ENCODE data around the gene TPR. TPM values are rescaled to one million over a fixed set of nuclear protein-coding genes. Genes with fewer than 3 reads are reported as not detected.

TPR gene
- total and polyA plus RNA-seq, 2 donors (not counting 1 experiment from before 2014, with no cell fraction given), result 30.0 to 141 TPM

DNA sequence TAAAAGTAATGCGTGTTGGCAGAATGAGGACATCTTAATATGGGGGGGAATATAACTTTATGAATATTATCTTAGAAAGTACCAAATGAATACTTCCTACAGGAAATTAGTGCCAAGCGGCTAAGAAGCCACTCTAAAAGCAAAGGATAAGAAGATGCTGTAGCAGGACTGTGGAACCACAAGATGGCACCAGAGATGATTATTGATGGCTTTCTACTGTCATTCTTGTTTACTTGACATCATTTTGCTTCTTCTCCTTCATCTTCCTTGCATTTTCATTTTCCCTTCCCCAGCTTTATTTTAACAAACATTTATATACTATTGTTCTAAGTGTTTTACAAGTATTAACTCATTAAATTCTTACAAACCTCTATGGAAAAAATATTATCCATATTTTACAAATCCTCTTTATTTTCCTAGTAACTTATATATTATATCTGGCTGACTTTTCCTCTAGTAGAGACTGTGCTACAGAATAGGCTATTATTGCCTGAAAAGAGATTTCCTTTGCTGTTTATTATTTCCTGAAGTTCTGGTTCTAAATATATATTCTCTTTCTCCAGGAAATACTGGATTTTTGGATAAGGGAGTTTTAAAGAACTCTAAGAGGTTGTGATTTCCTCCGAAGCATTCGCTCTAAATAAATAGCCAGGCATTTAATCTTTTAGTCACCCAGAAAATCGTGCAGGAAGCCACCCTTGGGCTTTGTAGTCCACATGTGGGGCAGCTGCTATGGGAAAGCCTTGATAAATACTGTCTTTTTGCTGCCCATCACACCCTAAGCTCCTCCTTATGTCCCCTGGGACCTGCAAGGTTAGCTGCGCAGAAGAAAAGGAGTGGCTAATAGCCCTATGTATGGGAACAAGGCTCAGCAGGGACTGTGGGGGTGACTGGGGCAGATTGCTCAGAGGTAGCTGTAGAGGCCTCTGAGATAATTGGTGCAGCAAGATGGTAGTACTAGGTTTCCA, 69.8 kb downstream of the TPR start:
- Histone ChIP-seq H3K27ac (ENCODE audit: low read length in 2 of 2) (no peak overlapping the region), H3K79me2 (ENCODE audit: control insufficient read depth, insufficient read depth, low read length) (no peaks in the 10 kb centered on the region), H3K27me3 (replicated peaks in 1 of 4; ENCODE audit: control extremely low read depth in 1 of 4, control insufficient read depth in 3 of 4, insufficient read depth in 4 of 4, low read length in 3 of 4) (no peaks in the 10 kb centered on the region), H4K20me1 (ENCODE audit: control insufficient read depth, insufficient read depth, low read length, poor library complexity, severe bottlenecking) (no peaks in the 10 kb centered on the region), H2AFZ (ENCODE audit: insufficient read depth, low read depth, low read length, poor library complexity, severe bottlenecking) (no peak overlapping the region), H3K4me3 (ENCODE audit: control extremely low read depth in 1 of 5, extremely low read depth in 1 of 5, insufficient read depth in 1 of 5, low read depth in 2 of 5, low read length in 4 of 5) (no peak overlapping the region), H3K36me3 (replicated peaks in 1 of 2; ENCODE audit: control extremely low read depth in 1 of 2, control insufficient read depth in 1 of 2, extremely low read depth in 1 of 2, insufficient read depth in 2 of 2, low read length in 1 of 2) (no peaks in the 10 kb centered on the region), H3K9ac (ENCODE audit: low read length) (no peak overlapping the region), H3K4me2 (replicated peaks; ENCODE audit: low read depth, low read length, poor library complexity, severe bottlenecking) (no peak overlapping the region), H3K9me3 (ENCODE audit: control extremely low read depth in 1 of 3, control insufficient read depth in 2 of 3, insufficient read depth in 1 of 3, low read length in 2 of 3) (no peaks in the 10 kb centered on the region), H3K4me1 (ENCODE audit: control insufficient read depth in 2 of 2, insufficient read depth in 2 of 2, low read length in 2 of 2) (no peaks in the 10 kb centered on the region)
- CTCF ChIA-PET, result interaction anchor here (1.4 to 1.8 kb wide), 2 partner anchors 10 to 13 kb away, joined by 3 to 4 read pairs; no protein-coding TSS in a partner anchor
- TF ChIP-seq EZH2 (IDR thresholded peaks at IDR 0.05; ENCODE audit: borderline replicate concordance, insufficient read depth, low read depth, low read length, poor library complexity, severe bottlenecking), result no peak
- TF ChIP-seq, protein P1, sequence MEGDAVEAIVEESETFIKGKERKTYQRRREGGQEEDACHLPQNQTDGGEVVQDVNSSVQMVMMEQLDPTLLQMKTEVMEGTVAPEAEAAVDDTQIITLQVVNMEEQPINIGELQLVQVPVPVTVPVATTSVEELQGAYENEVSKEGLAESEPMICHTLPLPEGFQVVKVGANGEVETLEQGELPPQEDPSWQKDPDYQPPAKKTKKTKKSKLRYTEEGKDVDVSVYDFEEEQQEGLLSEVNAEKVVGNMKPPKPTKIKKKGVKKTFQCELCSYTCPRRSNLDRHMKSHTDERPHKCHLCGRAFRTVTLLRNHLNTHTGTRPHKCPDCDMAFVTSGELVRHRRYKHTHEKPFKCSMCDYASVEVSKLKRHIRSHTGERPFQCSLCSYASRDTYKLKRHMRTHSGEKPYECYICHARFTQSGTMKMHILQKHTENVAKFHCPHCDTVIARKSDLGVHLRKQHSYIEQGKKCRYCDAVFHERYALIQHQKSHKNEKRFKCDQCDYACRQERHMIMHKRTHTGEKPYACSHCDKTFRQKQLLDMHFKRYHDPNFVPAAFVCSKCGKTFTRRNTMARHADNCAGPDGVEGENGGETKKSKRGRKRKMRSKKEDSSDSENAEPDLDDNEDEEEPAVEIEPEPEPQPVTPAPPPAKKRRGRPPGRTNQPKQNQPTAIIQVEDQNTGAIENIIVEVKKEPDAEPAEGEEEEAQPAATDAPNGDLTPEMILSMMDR (IDR thresholded peaks at IDR 0.05), result peak; percentile 73
- DNase-seq (peak; percentile 14), ATAC-seq (ENCODE audit: low read depth) (no peak)
- intact Hi-C loops (cut with micrococcal nuclease), result no loop called here
- peaks cover 9% of the 10 kb centered on the region for H3K4me1 Mint-ChIP-seq
- POLR2A ChIA-PET, result no interaction called here
- H3K27ac Mint-ChIP-seq, result no peak overlapping the region
- no peak overlapping the region for H3K4me3 Mint-ChIP-seq
- no peaks in the 10 kb centered on the region for H3K9me3 Mint-ChIP-seq (ENCODE audit: insufficient read depth)
- no peaks in the 10 kb centered on the region for H3K27me3 Mint-ChIP-seq
- 66% methylated on average over 3 of the region's 6 CpGs for WGBS (ENCODE audit: insufficient coverage)

DNA sequence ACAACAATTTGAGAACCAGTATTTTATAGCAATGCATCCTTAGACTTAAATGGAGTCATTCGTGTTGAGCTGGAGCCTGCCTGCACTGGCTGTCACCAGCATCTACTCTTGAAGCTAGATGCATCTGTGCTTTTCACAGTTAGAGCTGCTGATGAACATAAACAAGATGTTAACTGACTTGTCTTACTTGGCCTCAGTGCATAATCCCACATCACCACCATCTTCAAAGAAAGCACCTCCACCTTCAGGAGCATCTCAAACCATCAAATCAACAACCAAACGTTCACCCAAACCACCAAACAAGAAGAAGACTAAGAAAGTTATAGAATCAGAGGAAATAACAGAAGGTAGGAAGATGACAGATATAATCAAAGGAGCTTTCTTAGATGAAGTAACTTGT, 71.1 kb downstream of the TPR start:
- Histone ChIP-seq H3K36me3 (replicated peaks in 1 of 2; ENCODE audit: control extremely low read depth in 1 of 2, control insufficient read depth in 1 of 2, extremely low read depth in 1 of 2, insufficient read depth in 2 of 2, low read length in 1 of 2) (no peaks in the 10 kb centered on the region), H3K27ac (ENCODE audit: low read length in 2 of 2) (no peak overlapping the region), H2AFZ (ENCODE audit: insufficient read depth, low read depth, low read length, poor library complexity, severe bottlenecking) (no peak overlapping the region), H3K4me2 (replicated peaks; ENCODE audit: low read depth, low read length, poor library complexity, severe bottlenecking) (no peak overlapping the region), H3K4me1 (ENCODE audit: control insufficient read depth in 2 of 2, insufficient read depth in 2 of 2, low read length in 2 of 2) (no peaks in the 10 kb centered on the region), H3K9ac (ENCODE audit: low read length) (no peak overlapping the region), H3K79me2 (ENCODE audit: control insufficient read depth, insufficient read depth, low read length) (no peaks in the 10 kb centered on the region), H3K4me3 (ENCODE audit: control extremely low read depth in 1 of 5, extremely low read depth in 1 of 5, insufficient read depth in 1 of 5, low read depth in 2 of 5, low read length in 4 of 5) (no peak overlapping the region), H3K9me3 (ENCODE audit: control extremely low read depth in 1 of 3, control insufficient read depth in 2 of 3, insufficient read depth in 1 of 3, low read length in 2 of 3) (no peaks in the 10 kb centered on the region), H4K20me1 (ENCODE audit: control insufficient read depth, insufficient read depth, low read length, poor library complexity, severe bottlenecking) (no peaks in the 10 kb centered on the region), H3K27me3 (replicated peaks in 1 of 4; ENCODE audit: control extremely low read depth in 1 of 4, control insufficient read depth in 3 of 4, insufficient read depth in 4 of 4, low read length in 3 of 4) (no peaks in the 10 kb centered on the region)
- Mint-ChIP-seq H3K27me3 (no peaks in the 10 kb centered on the region), H3K4me1 (peaks cover 9% of the 10 kb centered on the region), H3K4me3 (no peak overlapping the region), H3K9me3 (ENCODE audit: insufficient read depth) (no peaks in the 10 kb centered on the region), H3K27ac (no peak overlapping the region)
- POLR2A ChIA-PET, result no interaction called here
- CTCF ChIA-PET, result interaction anchor here (1.8 kb wide), 1 partner anchor 8 kb away, joined by 4 read pairs; no protein-coding TSS in a partner anchor
- ATAC-seq (ENCODE audit: low read depth), result no peak
- intact Hi-C loops (cut with micrococcal nuclease), result no loop called here
- DNase-seq, result no peak
- whole genome bisulfite sequencing (ENCODE audit: insufficient coverage), result 94% methylated on average over 1 of the region's 2 CpGs
- TF ChIP-seq, protein P1 (IDR thresholded peaks at IDR 0.05), result no peak
- no peak for TF ChIP-seq EZH2 (IDR thresholded peaks at IDR 0.05; ENCODE audit: borderline replicate concordance, insufficient read depth, low read depth, low read length, poor library complexity, severe bottlenecking)

All from B cell (primary cell).